Lower lobe of right lung (tissue), 2 donors: ENCODE results near the gene PIGL. TPM values are rescaled to one million over a fixed set of nuclear protein-coding genes. Genes with fewer than 3 reads are reported as not detected.

Experiments
- ATAC-seq, 2 donors: fragments of 200-7000 bp; cut with Tn5 transposase; one replicate each; pipeline ENCODE4 v1.9.1; 2020 to 2022; ENCODE audit warnings: mild to moderate bottlenecking in 2 of 2, moderate library complexity in 2 of 2
- DNase-seq: peaks from one replicate; pipeline ENCODE4 v3.0.0-alpha.2; 2020
- H3K27ac ChIP-seq: fragments of 200-600 bp; one replicate; pipeline ENCODE4 v1.8.0; 2022
- H3K27me3 ChIP-seq: fragments of 200-600 bp; one replicate; pipeline ENCODE4 v1.8.0; 2022; ENCODE audit warnings: low read depth
- H3K36me3 ChIP-seq: fragments of 200-600 bp; one replicate; pipeline ENCODE4 v1.8.0; 2022; ENCODE audit warnings: mild to moderate bottlenecking
- H3K4me1 ChIP-seq: fragments of 200-600 bp; one replicate; pipeline ENCODE4 v1.8.0; 2022
- H3K4me3 ChIP-seq: fragments of 200-600 bp; one replicate; pipeline ENCODE4 v1.8.0; 2022; ENCODE audit warnings: mild to moderate bottlenecking
- H3K9me3 ChIP-seq: fragments of 200-600 bp; one replicate; pipeline ENCODE4 v1.8.0; 2022
- CTCF ChIP-seq: fragments of 200-600 bp; IDR thresholded peaks from one replicate; pipeline ENCODE4 v1.8.0; 2022; ENCODE audit warnings: antibody characterized with exemption, mild to moderate bottlenecking
- intact Hi-C: fragments of 100-400 bp; cut with DNase I; formaldehyde crosslinking; loops from one replicate; pipeline ENCODE4 v1.11.0; 2022
- total RNA-seq: library from RNA; stranded (reverse); fragmentation: NEBNext Ultra II Directional; extraction: Animal tissue kit (Norgen Biotek cat#: 25700); gene quantifications from one replicate; pipeline ENCODE4 v1.2.1, GENCODE V29; 2021
- donor health status: DM: no; HTN: yes; CAD: no; lungs with severe emphysema.

The PIGL gene
- total RNA-seq, 1 donor from 2014 or later: 24.3 TPM

- Histone ChIP-seq H3K4me1 (no peaks in the 10 kb centered on the region), H3K9me3 (no peaks in the 10 kb centered on the region), H3K27ac (no peak overlapping the region), H3K27me3 (no peaks in the 10 kb centered on the region), H3K4me3 (no peak overlapping the region), H3K36me3 (peaks cover 13% of the 10 kb centered on the region)
- TF ChIP-seq CTCF: no peak
- intact Hi-C loops: no loop called here
- ATAC-seq (no peak), DNase-seq (no peak)
Observed at GRCh38 chr17:16319969-16320368, 103.0 kb downstream of the PIGL start.

GRCh38 chr17:16322636-16323035 lies 105.6 kb downstream of the PIGL start:
- no peak for DNase-seq
- no peak for ATAC-seq
- intact Hi-C loops: no loop called here

DNA sequence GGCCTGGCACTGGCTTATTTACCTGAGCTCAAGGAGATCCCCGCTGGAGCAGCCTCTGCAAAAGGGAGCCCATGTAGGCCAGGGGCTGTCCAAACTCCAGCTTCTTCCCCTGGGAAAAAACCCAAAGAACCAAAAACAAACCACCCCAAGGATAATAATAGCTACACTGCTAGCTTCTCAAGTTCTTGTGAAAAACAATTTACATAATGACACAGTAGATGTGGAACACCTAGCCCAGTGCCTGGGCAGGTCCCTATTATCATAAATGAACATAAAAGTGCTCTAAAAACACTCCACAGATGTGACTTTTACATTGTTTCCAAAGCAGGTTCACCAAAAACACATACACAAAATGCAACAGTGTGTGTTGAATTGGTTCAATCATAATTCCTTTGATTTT lies 109.0 kb downstream of the PIGL start:
- ATAC-seq (no peak), DNase-seq (no peak)
- Histone ChIP-seq H3K4me3 (no peak overlapping the region), H3K27me3 (no peaks in the 10 kb centered on the region), H3K9me3 (no peaks in the 10 kb centered on the region), H3K4me1 (peaks cover 5% of the 10 kb centered on the region), H3K36me3 (peaks cover 31% of the 10 kb centered on the region), H3K27ac (no peak overlapping the region)
- intact Hi-C loops: no loop called here
- TF ChIP-seq CTCF: no peak

More at GRCh38 chr17:16322636-16323035, 105.6 kb downstream of the PIGL start:
- H3K9me3 ChIP-seq: no peaks in the 10 kb centered on the region
- no peak overlapping the region for H3K4me3 ChIP-seq
- no peaks in the 10 kb centered on the region for H3K4me1 ChIP-seq
- peaks cover 31% of the 10 kb centered on the region for H3K36me3 ChIP-seq
- H3K27me3 ChIP-seq: no peaks in the 10 kb centered on the region
- no peak overlapping the region for H3K27ac ChIP-seq
- no peak for TF ChIP-seq CTCF

GRCh38 chr17:16327018-16327417 lies 110.0 kb downstream of the PIGL start:
- Histone ChIP-seq H3K36me3 (peaks cover 31% of the 10 kb centered on the region), H3K27ac (no peak overlapping the region), H3K9me3 (no peaks in the 10 kb centered on the region), H3K4me3 (no peak overlapping the region), H3K27me3 (no peaks in the 10 kb centered on the region), H3K4me1 (peaks cover 5% of the 10 kb centered on the region)
- DNase-seq (no peak), ATAC-seq (no peak)
- intact Hi-C loops: no loop called here
- no peak for TF ChIP-seq CTCF

- H3K27me3 ChIP-seq: no peaks in the 10 kb centered on the region
- no peak overlapping the region for H3K27ac ChIP-seq
- intact Hi-C loops: no loop called here
- ATAC-seq (peak; percentile 41 to 55), DNase-seq (no peak)
- TF ChIP-seq CTCF: no peak
- H3K36me3 ChIP-seq: peaks cover 28% of the 10 kb centered on the region
- H3K9me3 ChIP-seq: no peaks in the 10 kb centered on the region
- H3K4me1 ChIP-seq: peaks cover 5% of the 10 kb centered on the region
- H3K4me3 ChIP-seq: no peak overlapping the region
Observed at GRCh38 chr17:16328997-16329396, 112.0 kb downstream of the PIGL start.
